HS-27A (cell line): Measurements from ENCODE around the gene PIGM.

Experiments
- DNase-seq: peaks from one replicate; pipeline ENCODE4 v3.0.0-alpha.2; 2012; ENCODE audit warnings: low read depth, missing footprints

Gene PIGM

GRCh38 chr1:160031365-160032164 is at the start of gene PIGM:
PIGM (minus strand) TSS chr1:160031990; CDS start chr1:160031739, 251 bp downstream.
- peak; percentile 74 for DNase-seq

GRCh38 chr1:160081261-160081936 is 49.6 kb upstream of the PIGM start, which contains the start of gene KCNJ9:
KCNJ9 (plus strand) TSS chr1:160081538; CDS start chr1:160084031, 2,493 bp downstream.
- no peak for DNase-seq

- DNase-seq, result no peak
Observed at GRCh38 chr1:160080381-160081100, 48.8 kb upstream of the PIGM start.

GRCh38 chr1:160079448-160079847 is 47.7 kb upstream of the PIGM start:
- DNase-seq, result no peak

- DNase-seq, result no peak
Observed at GRCh38 chr1:160078512-160079195, 46.9 kb upstream of the PIGM start.

- DNase-seq, result no peak
Observed at GRCh38 chr1:160077486-160077885, 45.7 kb upstream of the PIGM start.

GRCh38 chr1:160076295-160076694 is 44.5 kb upstream of the PIGM start:
- DNase-seq, result no peak

- no peak for DNase-seq
Observed at GRCh38 chr1:160075836-160076235, 44.0 kb upstream of the PIGM start.

GRCh38 chr1:160074865-160075264 is 43.1 kb upstream of the PIGM start:
- no peak for DNase-seq

- no peak for DNase-seq
Observed at GRCh38 chr1:160071289-160071688, 39.5 kb upstream of the PIGM start.

GRCh38 chr1:160070243-160071163 is 38.7 kb upstream of the PIGM start:
- no peak for DNase-seq

- DNase-seq, result no peak
Observed at GRCh38 chr1:160069460-160070231, 37.9 kb upstream of the PIGM start, which contains the start of gene KCNJ10. KCNJ10 (minus strand) TSS chr1:160070160; CDS start chr1:160042532, 27,628 bp downstream.

GRCh38 chr1:160068225-160068624 is 36.4 kb upstream of the PIGM start:
- no peak for DNase-seq

GRCh38 chr1:160066829-160067745 is 35.3 kb upstream of the PIGM start:
- no peak for DNase-seq

GRCh38 chr1:160064746-160065145 is 33.0 kb upstream of the PIGM start:
- no peak for DNase-seq

GRCh38 chr1:160064164-160064563 is 32.4 kb upstream of the PIGM start:
- DNase-seq, result no peak

- DNase-seq, result no peak
Observed at GRCh38 chr1:160063176-160063575, 31.4 kb upstream of the PIGM start.

GRCh38 chr1:160062230-160062532 is 30.4 kb upstream of the PIGM start:
- no peak for DNase-seq
